Body of pancreas (tissue), 4 donors: ENCODE measurements around the gene TBX4. TPM values are rescaled to one million over a fixed set of nuclear protein-coding genes. Genes with fewer than 3 reads are reported as not detected.

ENCODE experiments used
- ATAC-seq: fragments of 150-250 bp; one replicate; pipeline ENCODE4 v1.9.1; 2016
- DNase-seq, 4 donors: peaks; one replicate each; pipeline ENCODE4 v3.0.0-alpha.2; 2019
- H3K27ac ChIP-seq, 4 donors: fragments of 200-600 bp; sonication (generic); 1 replicate in 3 of 4; 2 replicates in 1 of 4; pipeline versions ENCODE4 v1.5.1 to v1.6.1; 2016 to 2019; ENCODE audit warnings: mild to moderate bottlenecking in 1 of 4, mixed read lengths in 1 of 4, moderate library complexity in 1 of 4
- H3K27me3 ChIP-seq, 2 donors: fragments of 200-600 bp; sonication (generic); one replicate each; pipeline ENCODE4 v1.6.0; 2016; ENCODE audit warnings: mild to moderate bottlenecking in 1 of 2
- H3K36me3 ChIP-seq, 2 donors: fragments of 200-600 bp; sonication (generic); replicated peaks in 1 of 2; 2 replicates each; pipeline ENCODE4 v1.5.1; 2016; ENCODE audit warnings: low read depth in 2 of 2; ENCODE audit not compliant: insufficient read depth in 1 of 2
- H3K4me1 ChIP-seq: fragments of 200-600 bp; sonication (generic); one replicate; pipeline ENCODE4 v1.6.0; 2016
- H3K4me3 ChIP-seq, 2 donors: fragments of 200-600 bp; sonication (generic); 1 replicate in 1 of 2; 2 replicates in 1 of 2; pipeline ENCODE4 v1.5.1; 2016 to 2019
- H3K9me3 ChIP-seq, 3 donors: fragments of 200-600 bp; sonication (generic); 1 replicate in 2 of 3; 2 replicates in 1 of 3; pipeline ENCODE4 v1.5.1; 2016
- CTCF ChIP-seq, 7 experiments: fragments of 450-650 bp in 4 of 7; fragments of 200-600 bp in 3 of 7; sonication (generic) in 3 of 7; IDR thresholded peaks; one replicate each; pipeline ENCODE4 v1.5.1; 2016 to 2019; ENCODE audit warnings: antibody characterized with exemption in 7 of 7
- POLR2A ChIP-seq, 3 donors: fragments of 450-650 bp; IDR thresholded peaks; one replicate each; pipeline ENCODE4 v1.6.1; 2016; ENCODE audit warnings: antibody characterized with exemption in 3 of 3, mild to moderate bottlenecking in 2 of 3
- WGBS, 2 donors: methylation state at CpG; one replicate each; pipeline ENCODE4 v1.1.5; 2017; 5-methylcytosine and 5-hydroxymethylcytosine counted together
- intact Hi-C: fragments of 100-400 bp; cut with DNase I; formaldehyde crosslinking; loops from one replicate; pipeline ENCODE4 v1.15.1; 2023
- total RNA-seq, 2 donors: library from RNA; depleted of rRNA; stranded (reverse); fragments of >200 nt; gene quantifications; one replicate each; pipeline ENCODE4 v1.1.0, GENCODE V29; 2016

The TBX4 gene
- total RNA-seq, 2 donors from 2014 or later, result not detected

- H3K27ac ChIP-seq, result no peak overlapping the region
- peaks cover 25% of the 10 kb centered on the region for H3K4me1 ChIP-seq
- 20 to 59% methylated on average over 13 to 32 of the region's 43 CpGs for WGBS, 2 donors
- no peak for TF ChIP-seq POLR2A (IDR thresholded peaks at IDR 0.05)
- peak; percentile 78 to 95 (median 88) for TF ChIP-seq CTCF (IDR thresholded peaks at IDR 0.05)
- H3K4me3 ChIP-seq, result no peak overlapping the region
- H3K36me3 ChIP-seq, result no peaks in the 10 kb centered on the region
- H3K27me3 ChIP-seq, result no peaks in the 10 kb centered on the region
- intact Hi-C loops, result loop anchor here (10.0 kb wide), 2 partner anchors 138 to 418 kb away; no protein-coding TSS in a partner anchor
- DNase-seq, result peak; percentile 75 to 82 (median 81)
- H3K9me3 ChIP-seq, result no peaks in the 10 kb centered on the region
- peak; percentile 63 for ATAC-seq
These were observed 35.5 kb upstream of the TBX4 start for GRCh38 chr17:61416540-61417363.

GRCh38 chr17:61418449-61418848 lies 33.8 kb upstream of the TBX4 start:
- 86 to 93% methylated on average over 2 of the region's 2 CpGs for WGBS, 2 donors
- ATAC-seq, result no peak
- intact Hi-C loops, result loop anchor here (10.0 kb wide), 2 partner anchors 136 to 416 kb away; no protein-coding TSS in a partner anchor

GRCh38 chr17:61419496-61420046 lies 32.7 kb upstream of the TBX4 start:
- WGBS, 2 donors, result 65 to 72% methylated on average over 8 of the region's 8 CpGs
- Histone ChIP-seq H3K4me3 (no peak overlapping the region), H3K36me3 (no peaks in the 10 kb centered on the region), H3K9me3 (no peaks in the 10 kb centered on the region), H3K27ac (no peak overlapping the region), H3K27me3 (no peaks in the 10 kb centered on the region), H3K4me1 (peaks cover 9% of the 10 kb centered on the region)
- no peak for DNase-seq
- no peak for ATAC-seq
- no peak for TF ChIP-seq CTCF (IDR thresholded peaks at IDR 0.05)
- intact Hi-C loops, result loop anchor here (10.0 kb wide), 2 partner anchors 135 to 415 kb away; no protein-coding TSS in a partner anchor

More at GRCh38 chr17:61418449-61418848, 33.8 kb upstream of the TBX4 start:
- no peak overlapping the region for H3K27ac ChIP-seq
- H3K4me1 ChIP-seq, result peaks cover 9% of the 10 kb centered on the region
- H3K9me3 ChIP-seq, result no peaks in the 10 kb centered on the region
- H3K27me3 ChIP-seq, result no peaks in the 10 kb centered on the region
- TF ChIP-seq CTCF (IDR thresholded peaks at IDR 0.05) (no peak), POLR2A (IDR thresholded peaks at IDR 0.05) (no peak)
- H3K4me3 ChIP-seq, result no peak overlapping the region
- DNase-seq, result no peak
- no peaks in the 10 kb centered on the region for H3K36me3 ChIP-seq

GRCh38 chr17:61420052-61420451 lies 32.2 kb upstream of the TBX4 start:
- Histone ChIP-seq H3K9me3 (no peaks in the 10 kb centered on the region), H3K27me3 (no peaks in the 10 kb centered on the region), H3K4me3 (no peak overlapping the region), H3K36me3 (no peaks in the 10 kb centered on the region), H3K4me1 (peaks cover 9% of the 10 kb centered on the region), H3K27ac (no peak overlapping the region)
- no peak for ATAC-seq
- TF ChIP-seq POLR2A (IDR thresholded peaks at IDR 0.05), result no peak
- TF ChIP-seq CTCF (IDR thresholded peaks at IDR 0.05), result no peak
- 66 to 73% methylated on average over 4 of the region's 4 CpGs for WGBS, 2 donors
- DNase-seq, result no peak
- intact Hi-C loops, result no loop called here
